ENCODE measurements around the gene NDUFAF8.
A peak's percentile ranks its signal among the peaks of the same experiment; 100 is the strongest.

The NDUFAF8 gene

DNA sequence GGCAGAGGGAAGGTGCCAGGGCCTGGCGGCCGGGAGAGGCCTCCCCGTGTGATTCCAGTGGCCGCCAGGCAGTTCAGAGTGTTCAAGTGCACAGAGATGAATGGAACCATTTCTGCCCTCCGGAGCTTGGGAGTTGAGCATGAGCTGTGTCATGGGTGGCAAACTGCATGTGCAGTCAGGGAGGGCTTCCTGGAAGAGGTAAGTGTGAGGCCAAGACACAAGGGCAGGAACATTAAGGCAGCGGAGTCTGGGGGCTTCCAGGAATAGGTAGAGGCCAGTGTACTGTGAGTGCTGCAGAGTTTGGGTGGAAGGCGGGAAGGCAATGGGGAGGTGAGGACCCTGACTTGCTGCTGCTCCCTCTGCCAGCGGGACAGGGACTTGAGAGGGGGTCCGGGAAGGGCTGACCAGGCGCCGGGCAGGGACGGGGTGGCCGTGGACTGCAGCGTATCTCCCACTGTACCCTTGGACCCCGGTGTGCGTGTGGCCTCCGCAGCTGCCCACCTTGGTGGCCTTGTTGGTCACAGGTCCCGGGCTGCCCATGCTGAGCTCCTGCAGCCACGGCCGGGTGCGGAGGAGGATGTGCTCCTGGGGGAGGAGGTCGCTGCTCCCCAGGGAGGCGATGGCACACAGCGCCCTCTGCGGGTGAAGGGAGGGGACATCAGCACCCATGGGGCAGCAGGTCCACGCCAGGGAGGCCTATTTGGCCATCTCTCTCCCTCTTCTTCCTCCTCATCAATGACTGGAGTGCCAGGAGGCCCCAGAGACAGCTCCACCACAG, 8.9 kb upstream of the NDUFAF8 start:
- Histone ChIP-seq H3F3A (ENCODE audit: control insufficient read depth, insufficient read depth) (peaks cover 6% of the 10 kb centered on the region; the same call in 1 of the 2 replicates), H3K4me2 (ENCODE audit: low read length) (no peak overlapping the region), H3K9me2 (replicated peaks; ENCODE audit: control insufficient read depth, low read length) (no peaks in the 10 kb centered on the region), H3K27me3 (ENCODE audit: control insufficient read depth, low read length) (no peaks in the 10 kb centered on the region), H3K4me1 (ENCODE audit: control insufficient read depth, low read length) (peaks cover 19% of the 10 kb centered on the region), H3K9me3 (ENCODE audit: control insufficient read depth, insufficient read depth, low read length) (no peaks in the 10 kb centered on the region), H3K4me3 (ENCODE audit: low read length) (no peak overlapping the region), H3K79me2 (ENCODE audit: control insufficient read depth, low read length) (no peaks in the 10 kb centered on the region), H4K20me1 (ENCODE audit: control insufficient read depth, insufficient read depth, low read depth, low read length) (no peaks in the 10 kb centered on the region), H3K36me3 (ENCODE audit: control insufficient read depth, low read length) (peaks cover 25% of the 10 kb centered on the region), H3K27ac (ENCODE audit: low read depth, low read length) (no peak overlapping the region)
- no peak for TF ChIP-seq EZH2phosphoT487 (IDR thresholded peaks at IDR 0.05; ENCODE audit: borderline replicate concordance, low read length)
- TF ChIP-seq, protein P1, sequence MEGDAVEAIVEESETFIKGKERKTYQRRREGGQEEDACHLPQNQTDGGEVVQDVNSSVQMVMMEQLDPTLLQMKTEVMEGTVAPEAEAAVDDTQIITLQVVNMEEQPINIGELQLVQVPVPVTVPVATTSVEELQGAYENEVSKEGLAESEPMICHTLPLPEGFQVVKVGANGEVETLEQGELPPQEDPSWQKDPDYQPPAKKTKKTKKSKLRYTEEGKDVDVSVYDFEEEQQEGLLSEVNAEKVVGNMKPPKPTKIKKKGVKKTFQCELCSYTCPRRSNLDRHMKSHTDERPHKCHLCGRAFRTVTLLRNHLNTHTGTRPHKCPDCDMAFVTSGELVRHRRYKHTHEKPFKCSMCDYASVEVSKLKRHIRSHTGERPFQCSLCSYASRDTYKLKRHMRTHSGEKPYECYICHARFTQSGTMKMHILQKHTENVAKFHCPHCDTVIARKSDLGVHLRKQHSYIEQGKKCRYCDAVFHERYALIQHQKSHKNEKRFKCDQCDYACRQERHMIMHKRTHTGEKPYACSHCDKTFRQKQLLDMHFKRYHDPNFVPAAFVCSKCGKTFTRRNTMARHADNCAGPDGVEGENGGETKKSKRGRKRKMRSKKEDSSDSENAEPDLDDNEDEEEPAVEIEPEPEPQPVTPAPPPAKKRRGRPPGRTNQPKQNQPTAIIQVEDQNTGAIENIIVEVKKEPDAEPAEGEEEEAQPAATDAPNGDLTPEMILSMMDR (IDR thresholded peaks at IDR 0.05; ENCODE audit: low read depth, low read length, poor library complexity, severe bottlenecking): peak; percentile 54

DNA sequence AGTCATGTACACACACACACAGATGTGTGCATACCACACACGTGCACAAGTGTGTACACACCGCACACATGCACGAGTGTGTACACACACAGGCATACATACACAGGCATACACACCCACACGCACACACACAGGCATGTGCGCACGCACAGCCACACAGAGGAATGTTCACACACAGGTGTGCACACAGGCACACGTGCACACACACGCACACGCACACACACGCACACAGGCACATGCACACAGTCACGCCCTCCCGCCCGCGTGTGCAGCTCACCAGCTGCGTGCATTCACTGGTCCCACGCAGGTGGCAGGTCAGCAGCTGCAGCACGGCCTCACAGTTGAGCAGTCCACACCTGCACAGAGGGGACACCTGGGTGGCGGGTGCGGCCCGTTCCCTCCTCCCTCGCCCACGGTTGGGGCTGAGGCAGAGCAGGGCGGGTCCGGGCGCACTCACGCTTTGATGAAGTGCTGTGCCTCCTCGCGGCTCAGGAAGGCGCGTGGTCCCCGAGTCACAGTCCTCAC, 7.9 kb upstream of the NDUFAF8 start:
- Histone ChIP-seq H3K4me1 (ENCODE audit: control insufficient read depth, low read length) (peaks cover 19% of the 10 kb centered on the region), H3K9me2 (replicated peaks; ENCODE audit: control insufficient read depth, low read length) (no peaks in the 10 kb centered on the region), H3K27ac (ENCODE audit: low read depth, low read length) (no peak overlapping the region), H3K27me3 (ENCODE audit: control insufficient read depth, low read length) (no peaks in the 10 kb centered on the region), H4K20me1 (ENCODE audit: control insufficient read depth, insufficient read depth, low read depth, low read length) (no peaks in the 10 kb centered on the region), H3K79me2 (ENCODE audit: control insufficient read depth, low read length) (no peaks in the 10 kb centered on the region; the same call in 1 of the 2 replicates), H3F3A (ENCODE audit: control insufficient read depth, insufficient read depth) (peaks cover 3% of the 10 kb centered on the region; the same call in 1 of the 2 replicates), H3K4me2 (ENCODE audit: low read length) (no peak overlapping the region), H3K36me3 (ENCODE audit: control insufficient read depth, low read length) (peaks cover 25% of the 10 kb centered on the region), H3K4me3 (ENCODE audit: low read length) (no peak overlapping the region), H3K9me3 (ENCODE audit: control insufficient read depth, insufficient read depth, low read length) (no peaks in the 10 kb centered on the region)
- TF ChIP-seq, protein P1 (IDR thresholded peaks at IDR 0.05; ENCODE audit: low read depth, low read length, poor library complexity, severe bottlenecking): no peak
- TF ChIP-seq EZH2phosphoT487 (IDR thresholded peaks at IDR 0.05; ENCODE audit: borderline replicate concordance, low read length): no peak

DNA sequence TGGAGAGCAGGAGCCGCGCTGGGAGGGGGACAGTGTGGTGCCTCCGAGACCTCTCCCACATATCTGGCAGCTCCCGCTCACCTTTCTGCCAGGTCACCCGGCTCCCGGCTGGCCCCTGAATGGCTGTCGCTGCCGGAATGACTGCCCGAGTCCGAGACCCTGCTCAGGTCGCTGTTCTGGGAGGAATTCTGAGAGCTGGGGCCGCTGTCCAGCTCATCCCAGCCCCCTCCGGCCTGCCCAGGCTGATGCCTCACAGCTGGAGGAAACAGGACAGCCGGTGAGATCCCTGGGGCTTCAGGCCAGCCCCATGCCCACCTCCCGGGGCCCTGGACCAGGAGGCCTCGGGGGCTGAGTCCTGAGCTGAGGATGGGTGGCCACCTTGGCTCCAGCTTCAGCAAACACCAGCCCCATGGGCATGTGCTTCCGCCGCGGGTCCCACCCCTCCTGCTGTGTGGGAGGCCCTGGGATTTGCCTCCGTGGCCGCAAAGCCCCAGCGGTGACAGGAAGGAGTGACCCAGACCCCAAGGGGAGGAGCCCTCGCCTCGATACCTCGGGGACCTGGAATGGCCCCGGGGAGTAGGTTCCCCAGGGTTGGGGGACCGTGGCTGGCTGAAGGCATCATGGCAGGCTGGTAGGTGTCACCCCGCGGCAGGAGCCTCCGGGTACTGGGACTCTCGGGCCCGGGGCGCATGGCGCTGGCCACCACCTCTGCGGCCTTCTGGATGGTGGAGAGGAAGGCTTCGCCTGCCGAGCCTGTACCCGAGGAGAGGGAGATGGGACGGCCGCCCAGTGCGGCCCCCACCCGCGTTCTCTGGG, 7.1 kb upstream of the NDUFAF8 start:
- Histone ChIP-seq H4K20me1 (ENCODE audit: control insufficient read depth, insufficient read depth, low read depth, low read length) (no peaks in the 10 kb centered on the region), H3K27ac (ENCODE audit: low read depth, low read length) (no peak overlapping the region), H3F3A (ENCODE audit: control insufficient read depth, insufficient read depth) (peaks cover 3% of the 10 kb centered on the region; the same call in 1 of the 2 replicates), H3K4me3 (ENCODE audit: low read length) (no peak overlapping the region), H3K9me3 (ENCODE audit: control insufficient read depth, insufficient read depth, low read length) (no peaks in the 10 kb centered on the region), H3K36me3 (ENCODE audit: control insufficient read depth, low read length) (peaks cover 25% of the 10 kb centered on the region), H3K4me2 (ENCODE audit: low read length) (no peak overlapping the region), H3K4me1 (ENCODE audit: control insufficient read depth, low read length) (peaks cover 19% of the 10 kb centered on the region), H3K27me3 (ENCODE audit: control insufficient read depth, low read length) (no peaks in the 10 kb centered on the region), H3K9me2 (replicated peaks; ENCODE audit: control insufficient read depth, low read length) (no peaks in the 10 kb centered on the region), H3K79me2 (ENCODE audit: control insufficient read depth, low read length) (peaks cover 7% of the 10 kb centered on the region)
- TF ChIP-seq, protein P1 (IDR thresholded peaks at IDR 0.05; ENCODE audit: low read depth, low read length, poor library complexity, severe bottlenecking): no peak
- TF ChIP-seq EZH2phosphoT487 (IDR thresholded peaks at IDR 0.05; ENCODE audit: borderline replicate concordance, low read length): no peak

Measured in DOHH2 (cell line).